GM12874 (cell line): ENCODE results near the gene MYH15.

Source experiments
- TF ChIP-seq, protein P1 (sequence below): IDR thresholded peaks from 2 replicates; pipeline ENCODE4 v1.5.1; 2011; ENCODE audit warnings: low read depth, mild to moderate bottlenecking, control low read depth, low read length, moderate library complexity; ENCODE audit not compliant: insufficient read depth

The MYH15 gene

DNA sequence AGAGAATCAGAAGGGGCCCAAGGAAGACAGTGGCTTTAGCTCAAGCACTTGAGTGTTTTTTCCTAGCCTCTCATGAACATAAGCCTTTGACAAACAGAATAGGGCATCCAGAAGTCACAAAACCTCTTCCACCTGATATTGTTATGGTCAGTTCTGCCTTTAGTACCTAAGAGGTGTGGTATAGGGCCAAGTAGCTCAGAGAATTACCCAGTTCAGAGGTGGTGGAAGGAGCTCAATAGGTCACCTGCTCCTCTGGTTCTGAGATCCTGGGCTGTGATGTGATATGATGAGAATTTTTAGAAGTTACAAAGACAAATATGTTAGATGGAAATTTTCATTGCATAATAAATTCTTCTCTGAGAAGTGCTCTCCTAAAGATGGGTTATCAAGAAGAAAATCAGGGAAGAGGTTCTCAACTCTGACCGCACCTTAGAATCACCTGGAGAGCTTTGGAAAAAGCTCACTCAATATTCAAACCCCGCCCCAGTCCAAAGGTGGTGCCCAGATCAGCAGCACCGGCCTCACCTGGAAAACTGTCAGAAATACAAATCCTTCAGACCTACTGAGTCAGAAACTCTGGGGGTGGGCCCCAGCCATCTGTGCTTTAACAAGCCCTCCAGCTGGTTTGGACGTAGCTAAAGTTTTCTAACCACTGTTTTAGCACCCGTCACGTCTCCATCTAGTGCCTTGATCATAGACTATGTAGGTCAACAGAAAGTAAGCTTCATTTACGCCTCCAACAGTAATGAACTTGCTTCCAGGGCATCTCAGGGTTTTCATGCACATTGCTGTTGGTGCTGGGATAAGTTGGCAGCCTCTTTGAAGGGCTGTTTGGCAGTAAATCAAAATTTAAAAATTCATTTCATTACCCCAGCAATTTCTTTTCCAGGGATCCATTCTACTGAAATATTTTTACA, 101.3 kb downstream of the MYH15 start:
- TF ChIP-seq, protein P1, sequence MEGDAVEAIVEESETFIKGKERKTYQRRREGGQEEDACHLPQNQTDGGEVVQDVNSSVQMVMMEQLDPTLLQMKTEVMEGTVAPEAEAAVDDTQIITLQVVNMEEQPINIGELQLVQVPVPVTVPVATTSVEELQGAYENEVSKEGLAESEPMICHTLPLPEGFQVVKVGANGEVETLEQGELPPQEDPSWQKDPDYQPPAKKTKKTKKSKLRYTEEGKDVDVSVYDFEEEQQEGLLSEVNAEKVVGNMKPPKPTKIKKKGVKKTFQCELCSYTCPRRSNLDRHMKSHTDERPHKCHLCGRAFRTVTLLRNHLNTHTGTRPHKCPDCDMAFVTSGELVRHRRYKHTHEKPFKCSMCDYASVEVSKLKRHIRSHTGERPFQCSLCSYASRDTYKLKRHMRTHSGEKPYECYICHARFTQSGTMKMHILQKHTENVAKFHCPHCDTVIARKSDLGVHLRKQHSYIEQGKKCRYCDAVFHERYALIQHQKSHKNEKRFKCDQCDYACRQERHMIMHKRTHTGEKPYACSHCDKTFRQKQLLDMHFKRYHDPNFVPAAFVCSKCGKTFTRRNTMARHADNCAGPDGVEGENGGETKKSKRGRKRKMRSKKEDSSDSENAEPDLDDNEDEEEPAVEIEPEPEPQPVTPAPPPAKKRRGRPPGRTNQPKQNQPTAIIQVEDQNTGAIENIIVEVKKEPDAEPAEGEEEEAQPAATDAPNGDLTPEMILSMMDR: no peak

DNA sequence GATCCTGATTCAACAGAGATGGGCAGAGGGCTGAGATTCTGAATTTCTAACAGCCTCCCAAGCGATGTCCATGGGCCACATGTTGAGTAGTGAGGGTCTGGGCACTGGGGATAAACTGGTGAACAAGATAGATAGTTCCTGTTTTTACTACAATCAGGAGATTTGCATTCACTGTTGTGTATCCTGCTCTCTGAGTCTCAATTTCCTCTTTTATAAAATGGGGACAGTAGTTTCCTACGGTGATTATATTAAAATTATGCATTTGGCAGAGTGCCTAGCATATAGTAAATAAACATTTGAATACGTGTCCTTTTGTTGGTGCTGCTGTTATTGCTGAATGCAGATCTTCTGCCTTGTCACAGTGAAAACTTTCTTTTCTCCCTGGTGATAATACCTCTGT, 102.5 kb downstream of the MYH15 start:
- TF ChIP-seq, protein P1: no peak

DNA sequence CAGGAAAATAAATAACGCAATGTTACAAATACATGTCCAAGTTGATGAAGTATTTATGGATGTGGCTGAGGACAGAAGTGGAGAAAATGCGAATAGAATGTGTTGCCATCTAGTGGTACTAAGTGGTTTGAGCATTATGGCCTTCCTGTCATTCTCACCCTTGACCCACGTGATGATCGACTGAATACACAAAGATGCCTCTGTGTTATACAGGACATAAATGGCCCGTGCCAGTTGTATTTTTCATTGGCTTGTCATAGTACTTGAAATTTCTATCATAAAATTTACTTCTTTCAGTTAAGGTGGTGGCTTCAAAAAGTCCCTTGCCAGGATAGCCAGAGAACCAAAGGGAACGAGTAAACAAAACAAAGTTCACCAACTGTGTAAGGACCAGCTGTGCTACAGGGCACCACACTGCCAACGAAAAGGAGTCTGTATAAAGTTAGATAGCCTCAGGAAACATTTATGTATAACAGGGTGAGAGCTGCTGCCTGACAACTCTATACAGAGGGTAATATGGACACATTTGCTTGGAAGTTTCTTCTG, 103.7 kb downstream of the MYH15 start:
- TF ChIP-seq, protein P1: peak; percentile 65

DNA sequence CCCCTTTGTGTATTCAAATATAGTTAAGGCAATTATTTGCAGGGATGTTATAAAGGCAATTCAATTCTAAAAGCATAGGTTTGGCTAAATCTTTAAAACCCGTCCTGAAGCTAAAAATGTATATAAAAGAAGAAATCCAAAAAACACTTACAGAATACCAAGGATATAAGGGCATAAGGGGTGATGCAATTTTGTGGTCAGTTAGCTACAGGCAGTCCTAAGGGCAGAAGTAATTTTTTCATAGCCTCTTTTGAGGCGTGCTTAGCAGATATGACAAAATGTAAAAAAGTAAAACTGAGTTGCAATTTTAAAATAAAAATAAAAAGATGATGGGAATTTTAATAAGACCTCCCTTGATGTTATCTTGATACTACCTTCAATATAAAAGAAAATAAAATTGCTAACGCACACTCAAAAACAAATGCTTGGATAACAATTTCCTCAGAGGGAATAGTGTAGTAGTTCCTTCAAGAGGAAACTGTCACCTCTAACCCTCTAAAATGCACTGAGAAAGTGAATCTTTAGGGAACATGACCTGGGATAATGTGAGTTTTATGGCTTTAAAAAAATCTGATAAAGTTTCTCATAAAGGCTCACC, 104.2 kb downstream of the MYH15 start:
- TF ChIP-seq, protein P1: no peak

DNA sequence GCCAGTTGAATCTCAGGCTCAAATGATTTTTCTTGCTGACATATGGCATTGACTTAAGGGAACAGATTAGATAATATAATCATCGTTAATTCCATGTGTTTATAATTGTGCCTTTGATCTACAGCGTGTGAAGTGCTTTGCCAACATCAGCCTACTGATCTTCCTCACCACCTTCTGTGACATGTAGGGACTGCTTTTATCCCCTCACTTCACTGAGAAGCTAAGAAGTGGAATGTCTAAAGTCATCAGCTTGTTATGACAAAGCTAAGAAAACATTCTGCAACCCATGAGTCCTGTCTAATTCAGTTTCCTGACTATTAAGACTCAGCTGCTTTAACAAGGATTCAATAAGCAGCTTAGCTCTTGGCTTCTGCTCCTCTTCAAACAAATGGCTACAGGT, 106.0 kb downstream of the MYH15 start:
- TF ChIP-seq, protein P1: no peak

DNA sequence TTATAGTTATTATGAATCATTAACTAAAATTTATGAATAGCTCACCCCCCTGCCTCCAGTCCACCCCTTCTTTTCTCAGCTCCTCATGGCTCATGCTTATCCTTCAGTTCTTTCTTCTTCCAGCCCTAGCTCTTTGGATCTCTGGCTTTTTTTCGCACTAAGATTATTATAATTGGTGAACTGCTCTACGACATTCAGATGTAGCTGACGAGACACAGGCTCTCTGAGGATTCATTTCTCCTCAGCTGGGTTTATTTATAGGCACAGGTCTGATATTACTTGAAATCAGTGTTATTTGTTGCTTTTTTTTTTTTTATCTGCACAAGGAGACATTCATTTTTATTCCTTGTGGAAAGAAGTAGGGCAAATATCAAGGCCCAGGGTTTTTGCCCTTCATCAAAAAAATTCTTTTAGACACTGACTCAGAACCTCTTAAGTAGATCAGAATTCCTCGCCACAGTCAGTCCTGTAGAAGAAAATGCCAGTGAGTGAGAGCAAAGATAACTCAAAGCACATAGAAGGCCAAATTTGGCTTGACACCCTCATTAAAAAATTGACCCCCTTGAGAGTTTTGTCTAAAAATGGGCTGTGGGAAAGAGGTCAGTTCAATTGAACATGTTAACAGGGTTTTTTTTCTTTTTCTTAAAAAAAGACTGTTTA, 106.6 kb downstream of the MYH15 start:
- TF ChIP-seq, protein P1: no peak

DNA sequence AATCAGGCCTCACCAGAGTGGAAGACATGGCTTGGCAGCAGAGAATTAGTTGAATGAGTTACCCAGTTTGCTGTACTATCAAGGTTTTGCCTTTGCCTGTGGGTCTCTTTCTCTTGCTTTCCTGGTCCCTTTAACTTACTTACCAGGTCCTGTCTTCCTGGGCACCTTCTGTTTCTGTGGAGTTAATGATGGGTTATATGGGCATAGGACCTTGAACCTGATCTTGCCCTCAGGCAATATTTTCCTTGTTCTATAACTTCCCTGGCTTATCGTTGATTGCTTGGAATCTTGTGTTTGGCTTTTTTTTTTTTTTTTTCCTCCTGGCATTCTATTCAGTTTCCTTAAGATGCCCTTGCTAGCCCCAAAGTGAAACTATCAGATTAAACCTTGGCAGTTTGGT, 107.2 kb downstream of the MYH15 start:
- TF ChIP-seq, protein P1: no peak
